Effector memory CD8-positive, alpha-beta T cell (primary cell): ENCODE data around the gene ATP12A.

ENCODE experiments used
- ATAC-seq: fragments of 150-1000 bp; cut with Tn5 transposase; replicated peaks from 2 replicates; pipeline ENCODE4 v1.10.0; 2021; ENCODE audit warnings: mild to moderate bottlenecking, moderate library complexity
- DNase-seq, 3 experiments: peaks; one replicate each; pipeline ENCODE4 v3.0.0; 2021
- H3K27ac Mint-ChIP-seq, 2 donors: one replicate each; pipeline ENCODE4 v1.8.0; 2022; ENCODE audit warnings: mild to moderate bottlenecking in 2 of 2, mixed read lengths in 2 of 2, moderate library complexity in 2 of 2
- H3K27me3 Mint-ChIP-seq, 2 donors: one replicate each; pipeline ENCODE4 v1.8.0; 2022; ENCODE audit warnings: mixed read lengths in 2 of 2
- H3K36me3 Mint-ChIP-seq: one replicate; pipeline ENCODE4 v1.8.0; 2022; ENCODE audit warnings: mild to moderate bottlenecking, moderate library complexity, mixed read lengths; ENCODE audit not compliant: insufficient read depth
- H3K4me1 Mint-ChIP-seq, 2 donors: one replicate each; pipeline ENCODE4 v1.8.0; 2022; ENCODE audit warnings: low read depth in 2 of 2, mixed read lengths in 2 of 2
- H3K4me3 Mint-ChIP-seq, 2 donors: one replicate each; pipeline ENCODE4 v1.8.0; 2022; ENCODE audit warnings: mild to moderate bottlenecking in 2 of 2, mixed read lengths in 2 of 2, moderate library complexity in 2 of 2
- H3K9me3 Mint-ChIP-seq, 2 donors: one replicate each; pipeline ENCODE4 v1.8.0; 2022; ENCODE audit warnings: mixed read lengths in 2 of 2

The ATP12A gene

DNA sequence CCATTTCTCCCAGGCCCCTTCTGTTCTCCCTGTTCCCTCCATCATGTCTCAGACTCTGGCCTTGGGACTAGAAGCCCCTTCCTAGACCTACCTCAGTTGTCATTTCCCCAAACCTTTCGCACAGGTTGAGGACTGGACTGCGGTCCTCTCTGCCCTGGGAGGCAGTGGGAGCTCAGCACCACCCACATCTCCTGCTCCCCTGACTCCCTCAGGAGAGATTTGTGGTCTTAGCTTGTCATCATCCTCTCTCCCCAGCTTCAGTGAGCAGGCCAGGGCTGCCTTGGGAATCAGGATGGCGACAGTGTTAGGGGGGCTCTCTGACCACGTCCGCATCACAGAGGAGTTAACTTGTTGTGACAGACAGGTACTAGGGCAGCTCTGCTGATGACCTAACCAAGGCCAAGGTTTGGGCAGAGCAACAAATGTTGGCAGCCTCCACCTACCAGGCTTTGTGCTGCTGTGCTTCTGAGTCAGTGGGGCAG lies 58.2 kb downstream of the ATP12A start:
- Mint-ChIP-seq H3K27me3 (peaks cover 0 to 11% of the 10 kb centered on the region in 2 donors), H3K4me1 (peaks cover 0 to 4% of the 10 kb centered on the region in 2 donors), H3K4me3 (no peak overlapping the region), H3K9me3 (no peaks in the 10 kb centered on the region), H3K27ac (no peak overlapping the region), H3K36me3 (no peaks in the 10 kb centered on the region)
- no peak for DNase-seq
- ATAC-seq: no peak

DNA sequence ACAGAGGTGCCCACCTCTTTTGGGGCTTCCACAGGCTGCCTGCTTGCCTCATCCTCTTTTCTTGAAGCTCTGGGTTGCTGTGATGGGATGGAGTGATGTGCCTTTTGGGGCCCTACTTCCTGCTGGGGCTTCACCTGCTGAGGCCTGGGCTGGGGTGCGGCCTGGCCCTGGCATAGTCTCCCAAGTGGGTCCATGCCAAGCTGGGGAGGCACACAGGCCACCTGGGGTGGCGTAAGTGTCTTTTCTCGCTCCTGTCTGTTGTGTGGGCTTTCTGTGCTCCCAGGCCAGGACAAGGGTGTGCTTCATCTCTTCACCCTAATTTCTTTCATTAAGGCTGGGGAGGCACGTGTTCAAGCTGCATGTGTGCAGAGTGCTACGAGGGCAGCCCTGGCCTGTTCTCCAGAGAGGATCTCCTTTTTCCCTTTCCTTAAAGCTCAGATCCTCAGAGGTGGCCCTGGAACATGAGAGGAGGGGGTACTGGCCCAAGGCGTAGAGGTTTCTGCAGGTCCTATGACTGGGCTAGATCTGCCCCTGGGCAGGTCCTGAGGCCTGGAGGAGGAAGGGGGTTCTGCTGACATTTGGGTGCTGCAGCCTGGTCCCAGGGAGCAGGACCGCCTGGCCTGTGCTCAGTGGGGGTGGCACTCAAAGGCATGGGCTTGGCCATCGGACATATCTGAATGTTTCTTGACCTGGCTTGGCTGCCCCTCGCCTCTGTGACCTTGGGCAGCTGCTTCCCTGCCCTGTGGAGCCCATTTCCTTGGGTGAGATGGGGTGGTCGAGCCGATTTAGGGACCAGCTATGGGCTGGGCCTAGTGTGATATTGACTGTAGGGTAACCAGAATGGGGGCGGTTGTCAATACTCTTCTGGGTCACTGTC lies 60.0 kb downstream of the ATP12A start:
- ATAC-seq (no peak), DNase-seq (no peak)
- H3K27ac Mint-ChIP-seq: peak overlapping the region in 1 of 2 donors; percentile 33
- H3K36me3 Mint-ChIP-seq: no peaks in the 10 kb centered on the region
- H3K9me3 Mint-ChIP-seq: no peaks in the 10 kb centered on the region
- peaks cover 0 to 4% of the 10 kb centered on the region in 2 donors for H3K4me1 Mint-ChIP-seq
- H3K27me3 Mint-ChIP-seq: peaks cover 8 to 29% of the 10 kb centered on the region in 2 donors
- H3K4me3 Mint-ChIP-seq: no peak overlapping the region

DNA sequence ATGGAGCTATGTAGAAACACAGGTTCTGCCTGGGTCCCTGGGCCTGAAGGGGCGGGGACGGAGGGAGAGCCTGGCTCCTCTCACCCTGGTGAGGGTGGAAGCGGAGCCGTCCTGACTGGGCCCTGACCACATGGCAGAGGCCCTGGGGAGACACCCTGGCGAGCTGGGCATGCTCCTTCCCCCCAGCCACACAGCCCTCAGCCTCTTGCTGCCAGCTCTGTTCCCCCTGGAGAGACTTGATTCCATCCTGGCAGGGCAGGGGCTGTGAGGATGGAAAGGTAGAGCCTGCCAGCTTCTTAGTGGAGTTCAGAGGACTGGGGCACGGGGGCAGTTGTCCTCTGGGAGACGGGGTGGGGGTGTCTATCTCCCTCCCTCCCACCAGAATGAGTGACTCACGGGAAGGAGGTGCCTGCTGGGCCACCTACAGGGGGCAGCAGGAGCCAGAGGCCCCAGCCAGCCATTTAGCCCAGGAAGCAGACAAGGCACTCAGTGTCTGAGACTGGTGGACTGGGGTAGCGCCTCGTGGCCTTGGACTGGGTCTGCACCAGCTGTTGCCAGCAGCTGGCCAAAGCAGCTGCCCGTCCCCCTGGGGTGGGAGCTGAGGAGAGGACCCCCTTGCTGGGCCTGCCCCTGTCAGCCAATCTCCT lies 60.9 kb downstream of the ATP12A start:
- H3K27ac Mint-ChIP-seq: no peak overlapping the region
- H3K4me3 Mint-ChIP-seq: no peak overlapping the region
- no peaks in the 10 kb centered on the region for H3K9me3 Mint-ChIP-seq
- DNase-seq (no peak), ATAC-seq (no peak)
- H3K4me1 Mint-ChIP-seq: peaks cover 0 to 4% of the 10 kb centered on the region in 2 donors
- H3K27me3 Mint-ChIP-seq: peaks cover 11 to 38% of the 10 kb centered on the region in 2 donors
- no peaks in the 10 kb centered on the region for H3K36me3 Mint-ChIP-seq

GRCh38 chr13:24741791-24742190 lies 61.6 kb downstream of the ATP12A start:
- DNase-seq (no peak), ATAC-seq (no peak)
- Mint-ChIP-seq H3K36me3 (no peaks in the 10 kb centered on the region), H3K27ac (no peak overlapping the region), H3K4me1 (peaks cover 0 to 4% of the 10 kb centered on the region in 2 donors), H3K9me3 (no peaks in the 10 kb centered on the region), H3K4me3 (no peak overlapping the region), H3K27me3 (peaks cover 12 to 44% of the 10 kb centered on the region in 2 donors)

- Mint-ChIP-seq H3K27ac (no peak overlapping the region), H3K36me3 (no peaks in the 10 kb centered on the region), H3K27me3 (peaks cover 17 to 49% of the 10 kb centered on the region in 2 donors), H3K9me3 (no peaks in the 10 kb centered on the region), H3K4me3 (no peak overlapping the region), H3K4me1 (peaks cover 3 to 8% of the 10 kb centered on the region in 2 donors)
- DNase-seq (no peak), ATAC-seq (no peak)
Measured at GRCh38 chr13:24742294-24742693, 62.1 kb downstream of the ATP12A start.

- no peak overlapping the region for H3K4me3 Mint-ChIP-seq
- no peaks in the 10 kb centered on the region for H3K36me3 Mint-ChIP-seq
- no peak for ATAC-seq
- DNase-seq: no peak
- peaks cover 5 to 11% of the 10 kb centered on the region in 2 donors for H3K4me1 Mint-ChIP-seq
- H3K27ac Mint-ChIP-seq: no peak overlapping the region
- H3K9me3 Mint-ChIP-seq: no peaks in the 10 kb centered on the region
- H3K27me3 Mint-ChIP-seq: peaks cover 23 to 56% of the 10 kb centered on the region in 2 donors
Measured at GRCh38 chr13:24742977-24743376, 62.8 kb downstream of the ATP12A start.

- Mint-ChIP-seq H3K27ac (no peak overlapping the region), H3K36me3 (no peaks in the 10 kb centered on the region), H3K27me3 (peaks cover 36 to 68% of the 10 kb centered on the region in 2 donors), H3K4me3 (no peak overlapping the region), H3K9me3 (no peaks in the 10 kb centered on the region), H3K4me1 (peaks cover 5 to 13% of the 10 kb centered on the region in 2 donors)
- DNase-seq (no peak), ATAC-seq (no peak)
Measured at GRCh38 chr13:24744247-24744646, 64.0 kb downstream of the ATP12A start.

DNA sequence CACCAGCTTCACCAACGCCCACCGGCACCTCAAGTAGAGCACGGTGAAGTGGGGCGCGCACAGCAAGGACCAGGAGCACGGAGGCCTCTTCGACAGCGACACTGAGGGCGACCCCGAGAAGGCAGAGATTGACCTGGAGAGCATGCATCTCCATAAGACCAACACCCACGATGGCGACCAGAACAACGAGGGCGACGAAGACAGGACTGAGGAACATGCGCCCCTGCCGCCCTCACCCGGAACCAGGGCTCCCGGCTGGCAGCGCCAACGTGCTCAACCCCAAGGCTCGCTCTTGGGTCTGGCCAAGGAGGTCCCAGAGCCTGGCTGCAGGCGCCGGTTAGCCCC lies 65.3 kb downstream of the ATP12A start:
- DNase-seq (no peak), ATAC-seq (no peak)
- no peak overlapping the region for H3K27ac Mint-ChIP-seq
- no peaks in the 10 kb centered on the region for H3K36me3 Mint-ChIP-seq
- H3K4me1 Mint-ChIP-seq: peaks cover 5 to 13% of the 10 kb centered on the region in 2 donors
- H3K4me3 Mint-ChIP-seq: no peak overlapping the region
- H3K9me3 Mint-ChIP-seq: no peaks in the 10 kb centered on the region
- H3K27me3 Mint-ChIP-seq: peaks cover 42 to 80% of the 10 kb centered on the region in 2 donors

GRCh38 chr13:24745861-24746617 lies 65.8 kb downstream of the ATP12A start:
- Mint-ChIP-seq H3K4me3 (peak overlapping the region in 1 of 2 donors; percentile 14), H3K4me1 (peaks cover 5 to 13% of the 10 kb centered on the region in 2 donors), H3K36me3 (no peaks in the 10 kb centered on the region), H3K9me3 (no peaks in the 10 kb centered on the region), H3K27me3 (peaks cover 42 to 86% of the 10 kb centered on the region in 2 donors), H3K27ac (no peak overlapping the region)
- ATAC-seq (no peak), DNase-seq (no peak)

DNA sequence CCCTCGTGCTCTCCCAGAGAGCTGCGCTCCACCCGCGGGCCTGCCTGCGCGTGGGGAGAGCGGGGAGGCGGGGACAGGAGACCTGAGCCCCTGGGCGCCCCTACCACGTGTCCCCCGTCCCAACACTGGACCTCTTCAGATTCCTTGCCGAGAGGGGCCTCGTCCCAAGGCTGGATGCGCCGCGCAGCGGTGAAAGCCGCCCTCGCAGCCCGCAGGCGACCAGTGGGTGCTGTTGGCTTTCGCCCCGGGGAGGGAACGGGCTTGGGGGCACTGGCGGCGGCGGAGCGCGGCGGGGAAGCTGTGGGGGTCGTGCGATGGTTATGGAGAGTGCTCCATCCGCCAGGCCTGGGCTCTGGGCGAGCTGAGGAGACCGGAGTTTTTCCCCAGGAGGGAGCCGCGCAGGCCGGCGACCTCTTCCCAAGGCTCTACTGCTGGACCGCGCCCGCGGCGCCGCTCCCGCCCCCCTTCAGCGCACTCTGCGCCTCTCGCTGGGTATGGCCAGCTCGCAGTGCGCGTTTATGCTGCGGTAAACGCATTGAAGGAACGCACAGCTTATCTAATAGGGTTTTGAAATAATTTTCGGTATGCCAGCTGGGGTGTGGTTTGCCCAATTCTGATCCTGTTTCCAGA lies 66.5 kb downstream of the ATP12A start:
- H3K27ac Mint-ChIP-seq: no peak overlapping the region
- H3K36me3 Mint-ChIP-seq: no peaks in the 10 kb centered on the region
- H3K4me3 Mint-ChIP-seq: peak overlapping the region; percentile 59 to 75
- no peak for ATAC-seq
- H3K27me3 Mint-ChIP-seq: peaks cover 48 to 92% of the 10 kb centered on the region in 2 donors
- no peaks in the 10 kb centered on the region for H3K9me3 Mint-ChIP-seq
- peaks cover 5 to 13% of the 10 kb centered on the region in 2 donors for H3K4me1 Mint-ChIP-seq
- DNase-seq: no peak

DNA sequence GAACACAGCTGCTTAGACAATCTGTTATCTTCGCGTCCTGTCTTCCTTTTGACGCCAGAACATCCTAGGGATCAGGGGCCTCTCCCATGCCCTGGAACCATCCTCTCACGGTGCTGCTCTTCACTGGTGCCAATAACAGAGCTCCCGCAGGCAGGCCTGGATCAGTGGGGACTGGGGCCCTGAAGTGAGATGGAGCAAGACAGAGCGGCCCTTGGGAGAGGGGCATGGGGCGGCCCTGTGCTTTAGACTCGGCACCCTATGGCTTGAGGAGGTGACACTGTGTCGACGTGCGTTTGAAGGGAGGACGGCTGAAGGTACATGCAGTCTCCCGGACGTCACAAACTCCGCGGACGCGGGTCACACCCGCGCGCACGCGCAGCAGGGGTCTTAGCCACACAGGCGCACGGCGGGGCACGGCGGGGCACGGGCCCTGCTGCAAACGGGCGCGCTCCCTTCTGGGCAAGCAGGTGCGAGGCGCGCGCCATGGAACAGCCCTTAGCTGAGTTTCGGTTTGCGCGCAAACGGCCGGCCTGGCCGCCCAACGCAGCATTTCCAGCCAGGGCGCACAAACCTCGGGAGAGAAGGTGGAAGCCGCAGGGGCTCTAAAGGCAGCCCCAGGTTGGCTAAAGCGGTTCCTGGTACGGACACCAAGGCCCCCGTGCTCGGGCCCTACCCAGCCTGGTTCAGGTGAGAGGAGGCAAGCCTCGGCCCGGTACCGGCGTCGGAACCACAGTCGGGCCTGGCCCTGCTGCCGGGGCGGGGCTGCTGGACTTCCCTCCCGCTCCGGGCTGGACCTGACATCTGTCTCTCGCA lies 67.2 kb downstream of the ATP12A start:
- Mint-ChIP-seq H3K4me3 (peak overlapping the region; percentile 67 to 75), H3K36me3 (no peaks in the 10 kb centered on the region), H3K27me3 (peaks cover 50 to 98% of the 10 kb centered on the region in 2 donors), H3K9me3 (no peaks in the 10 kb centered on the region), H3K4me1 (peaks cover 5 to 12% of the 10 kb centered on the region in 2 donors), H3K27ac (no peak overlapping the region)
- DNase-seq (no peak), ATAC-seq (no peak)

DNA sequence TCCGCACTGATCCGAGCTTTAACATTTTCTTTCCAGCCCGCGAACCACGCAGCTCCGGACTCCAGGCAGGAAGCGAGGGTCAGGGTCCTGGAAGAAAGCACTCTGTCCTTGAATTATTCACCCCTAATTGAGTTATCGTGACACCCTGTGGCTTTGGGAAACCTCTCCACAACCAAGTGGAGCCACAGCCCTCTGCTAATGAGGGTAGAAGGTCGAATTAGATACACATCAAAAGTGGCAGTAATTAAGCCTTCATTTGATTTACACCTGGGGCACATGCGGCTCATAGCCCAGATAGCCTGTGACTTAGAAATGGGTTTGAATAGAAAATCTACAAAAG lies 67.8 kb downstream of the ATP12A start:
- ATAC-seq (no peak), DNase-seq (no peak)
- Mint-ChIP-seq H3K27ac (no peak overlapping the region), H3K9me3 (no peaks in the 10 kb centered on the region), H3K36me3 (no peaks in the 10 kb centered on the region), H3K27me3 (peaks cover 56 to 97% of the 10 kb centered on the region in 2 donors), H3K4me1 (peaks cover 5 to 9% of the 10 kb centered on the region in 2 donors), H3K4me3 (peak overlapping the region; percentile 50 to 67)
